ENCODE results near the gene HUS1. TPM values are rescaled to one million over a fixed set of nuclear protein-coding genes. Genes with fewer than 3 reads are reported as not detected.

HUS1 gene
- total and polyA plus RNA-seq, 2 of the 4 experiments (the other 2 are of a cell fraction), result 16.2 to 18.3 TPM

DNA sequence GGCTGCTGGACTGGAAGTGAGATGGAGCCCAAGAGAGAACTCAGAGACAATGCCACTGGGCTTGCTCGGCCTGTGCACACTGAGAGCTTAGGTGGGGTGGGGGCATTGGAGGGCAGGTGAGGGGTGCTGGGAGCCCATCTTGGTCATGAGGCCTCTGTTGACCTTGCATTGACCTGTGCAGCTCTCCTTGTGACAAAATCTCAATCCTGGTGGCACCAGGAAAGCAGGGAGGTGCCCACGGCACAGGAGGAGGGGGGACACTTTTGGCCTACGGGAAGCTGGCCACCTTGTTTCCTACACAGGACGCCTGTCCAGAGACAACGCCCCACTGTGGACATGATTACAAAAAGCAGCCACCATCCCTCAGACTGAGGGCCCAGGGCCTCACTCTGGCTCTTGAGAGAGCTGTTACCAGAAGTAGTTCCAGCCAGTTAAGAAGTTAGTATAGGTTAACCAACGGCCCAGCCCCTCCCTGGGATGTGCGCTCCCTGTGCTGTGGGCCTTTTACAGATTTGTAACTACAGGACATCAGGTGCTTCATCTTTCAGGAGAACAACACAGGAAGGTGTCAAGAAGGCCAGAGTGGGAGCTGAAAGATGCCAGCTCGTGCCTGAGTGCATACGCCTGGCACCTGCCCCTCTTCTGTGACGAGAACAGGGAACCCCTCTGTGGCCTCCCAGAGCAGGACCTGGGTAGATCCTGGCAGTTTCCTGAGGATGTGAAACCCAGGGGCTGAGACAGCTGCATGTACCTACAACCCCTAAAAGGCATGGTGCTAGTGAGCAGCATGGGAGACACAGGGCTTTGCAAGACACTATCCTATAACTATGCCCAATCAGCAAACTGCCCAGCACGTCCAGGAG, 41.5 kb downstream of the HUS1 start (continued):
- no peak for TF ChIP-seq BHLHE40 (IDR thresholded peaks at IDR 0.05; ENCODE audit: low read depth, low read length)
- TF ChIP-seq RAD21 (IDR thresholded peaks at IDR 0.05; ENCODE audit: low read length), result no peak

DNA sequence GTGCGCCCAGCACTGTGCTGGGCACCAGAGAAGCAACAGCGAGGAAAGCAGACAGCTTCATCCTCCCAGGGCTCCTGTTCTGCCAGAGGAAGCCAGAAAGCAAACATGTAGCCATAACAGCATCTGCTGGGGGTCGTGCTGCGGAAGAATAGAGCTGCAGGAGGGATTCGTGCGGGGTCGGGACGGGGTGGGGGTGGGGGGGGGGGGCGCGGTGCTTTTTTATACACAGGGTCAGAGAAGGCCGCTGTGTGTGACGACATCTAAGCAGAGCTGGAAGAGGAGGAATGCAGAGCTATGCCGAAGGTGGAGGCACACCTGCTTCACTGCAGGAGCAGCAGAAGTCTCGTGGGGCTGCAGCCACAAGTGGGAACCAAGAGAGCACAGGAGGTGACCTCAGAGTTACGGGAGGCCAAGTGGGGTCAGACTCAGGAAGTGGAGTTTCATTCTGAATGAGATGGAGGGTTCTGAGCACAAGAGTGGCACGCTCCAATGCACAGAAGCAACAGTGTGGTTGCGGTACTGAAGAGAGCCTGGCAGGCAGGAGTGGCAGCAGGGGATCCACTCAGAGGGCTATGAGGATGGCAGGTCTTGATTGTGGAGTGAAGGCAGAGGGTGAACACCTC, 42.2 kb downstream of the HUS1 start:
- Histone ChIP-seq H2AFZ (replicated peaks; ENCODE audit: low read length, poor library complexity) (no peak overlapping the region), H2BK120ac (ENCODE audit: low read depth, low read length) (no peak overlapping the region), H3K9me3 (ENCODE audit: control insufficient read depth, insufficient read depth, low read length) (no peaks in the 10 kb centered on the region), H3K23ac (ENCODE audit: low read depth, low read length) (no peak overlapping the region), H3K9ac (ENCODE audit: low read depth, low read length) (no peak overlapping the region), H3K4me1 (ENCODE audit: control insufficient read depth, insufficient read depth, low read length) (peaks cover 13% of the 10 kb centered on the region), H3K4me3 (ENCODE audit: insufficient read depth, low read depth, low read length) (no peak overlapping the region), H4K5ac (ENCODE audit: low read depth, low read length) (no peak overlapping the region), H3K14ac (replicated peaks; ENCODE audit: low read depth, low read length) (no peak overlapping the region), H3K27ac (ENCODE audit: insufficient read depth, low read length) (no peak overlapping the region), H2AK5ac (ENCODE audit: low read depth, low read length) (no peak overlapping the region; the same call in 1 of the 2 replicates), H3K4me2 (ENCODE audit: low read depth, low read length) (no peak overlapping the region), H3K4ac (ENCODE audit: low read depth, low read length) (no peak overlapping the region), H4K20me1 (ENCODE audit: insufficient read depth, low read length) (no peaks in the 10 kb centered on the region), H3K9me1 (ENCODE audit: insufficient read depth, low read length) (peaks cover 18% of the 10 kb centered on the region), H2BK20ac (ENCODE audit: low read depth, low read length) (no peak overlapping the region), H2AK9ac (replicated peaks; ENCODE audit: low read depth, low read length, poor library complexity) (no peak overlapping the region), H3K18ac (ENCODE audit: low read depth, low read length) (no peak overlapping the region), H3K36me3 (ENCODE audit: control insufficient read depth, insufficient read depth, low read length) (no peaks in the 10 kb centered on the region), H2BK5ac (ENCODE audit: low read depth, low read length, poor library complexity, severe bottlenecking) (no peak overlapping the region), H3K56ac (ENCODE audit: extremely low read depth, insufficient read depth, low read length) (no peak overlapping the region), H2BK15ac (ENCODE audit: low read depth, low read length) (no peak overlapping the region), H4K8ac (ENCODE audit: low read depth in 2 of 2, low read length in 2 of 2) (no peak overlapping the region), H3K27me3 (ENCODE audit: control insufficient read depth, insufficient read depth, low read length) (no peaks in the 10 kb centered on the region), H3K79me1 (ENCODE audit: low read depth in 1 of 2, low read length in 2 of 2) (peaks cover 0 to 7% of the 10 kb centered on the region in 2 experiments; a peak in 1 of 4 replicates), H4K91ac (ENCODE audit: insufficient read depth, low read depth, low read length) (peak overlapping the region; percentile 7; the same call in 1 of the 2 replicates)
- ATAC-seq (ENCODE audit: low read depth), result no peak
- no peak for DNase-seq
- in situ Hi-C loops (cut with MboI; ENCODE audit: low sequenced_read_pairs), result no loop called here
- ChIA-PET POLR2A (ENCODE audit: unreplicated experiment) (no interaction called here), CTCF (interaction anchor here (0.8 kb wide), 1 partner anchor 26 kb away, joined by 3 read pairs; no protein-coding TSS in a partner anchor)
- 89% methylated on average over 5 of the region's 17 CpGs; no CpG with 5 or more reads in 1 of the 2 experiments for WGBS, 2 experiments (ENCODE audit: extremely low coverage in 2 of 2, insufficient read length in 1 of 2)
- no TSS peak for BruUV-seq (replicated peaks)
- dilution Hi-C loops (cut with HindIII; ENCODE audit: low sequenced_read_pairs, unreplicated experiment), result no loop called here
- intact Hi-C loops (cut with micrococcal nuclease), result no loop called here
- TF ChIP-seq FOS (IDR thresholded peaks at IDR 0.05; ENCODE audit: low read depth, low read length) (no peak), CHD1 (IDR thresholded peaks at IDR 0.05; ENCODE audit: low read depth, low read length) (no peak), RCOR1 (IDR thresholded peaks at IDR 0.05; ENCODE audit: insufficient replicate concordance, low read length) (no peak), RAD21 (IDR thresholded peaks at IDR 0.05; ENCODE audit: low read length) (no peak), NFE2L2 (IDR thresholded peaks at IDR 0.05; ENCODE audit: low read depth, low read length) (no peak), BHLHE40 (IDR thresholded peaks at IDR 0.05; ENCODE audit: low read depth, low read length) (no peak), CEBPB (IDR thresholded peaks at IDR 0.05; ENCODE audit: low read depth, low read length) (no peak), POLR2A (IDR thresholded peaks at IDR 0.05; ENCODE audit: low read depth, low read length) (no peak), RFX5 (IDR thresholded peaks at IDR 0.05; ENCODE audit: low read depth, low read length) (no peak), MXI1 (IDR thresholded peaks at IDR 0.05; ENCODE audit: borderline replicate concordance, low read depth, low read length) (no peak)
- TF ChIP-seq, protein P1, sequence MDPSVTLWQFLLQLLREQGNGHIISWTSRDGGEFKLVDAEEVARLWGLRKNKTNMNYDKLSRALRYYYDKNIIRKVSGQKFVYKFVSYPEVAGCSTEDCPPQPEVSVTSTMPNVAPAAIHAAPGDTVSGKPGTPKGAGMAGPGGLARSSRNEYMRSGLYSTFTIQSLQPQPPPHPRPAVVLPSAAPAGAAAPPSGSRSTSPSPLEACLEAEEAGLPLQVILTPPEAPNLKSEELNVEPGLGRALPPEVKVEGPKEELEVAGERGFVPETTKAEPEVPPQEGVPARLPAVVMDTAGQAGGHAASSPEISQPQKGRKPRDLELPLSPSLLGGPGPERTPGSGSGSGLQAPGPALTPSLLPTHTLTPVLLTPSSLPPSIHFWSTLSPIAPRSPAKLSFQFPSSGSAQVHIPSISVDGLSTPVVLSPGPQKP (IDR thresholded peaks at IDR 0.05; ENCODE audit: borderline replicate concordance, low read depth, low read length), result no peak
- TF ChIP-seq, protein P2, sequence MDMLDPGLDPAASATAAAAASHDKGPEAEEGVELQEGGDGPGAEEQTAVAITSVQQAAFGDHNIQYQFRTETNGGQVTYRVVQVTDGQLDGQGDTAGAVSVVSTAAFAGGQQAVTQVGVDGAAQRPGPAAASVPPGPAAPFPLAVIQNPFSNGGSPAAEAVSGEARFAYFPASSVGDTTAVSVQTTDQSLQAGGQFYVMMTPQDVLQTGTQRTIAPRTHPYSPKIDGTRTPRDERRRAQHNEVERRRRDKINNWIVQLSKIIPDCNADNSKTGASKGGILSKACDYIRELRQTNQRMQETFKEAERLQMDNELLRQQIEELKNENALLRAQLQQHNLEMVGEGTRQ (IDR thresholded peaks at IDR 0.05; ENCODE audit: low read depth, low read length), result no peak
